Measurements from ENCODE around the gene SPDYE4. TPM values are rescaled to one million over a fixed set of nuclear protein-coding genes. Genes with fewer than 3 reads are reported as not detected.

SPDYE4 gene
- total RNA-seq, 1 experiment from 2014 or later, result not detected

DNA sequence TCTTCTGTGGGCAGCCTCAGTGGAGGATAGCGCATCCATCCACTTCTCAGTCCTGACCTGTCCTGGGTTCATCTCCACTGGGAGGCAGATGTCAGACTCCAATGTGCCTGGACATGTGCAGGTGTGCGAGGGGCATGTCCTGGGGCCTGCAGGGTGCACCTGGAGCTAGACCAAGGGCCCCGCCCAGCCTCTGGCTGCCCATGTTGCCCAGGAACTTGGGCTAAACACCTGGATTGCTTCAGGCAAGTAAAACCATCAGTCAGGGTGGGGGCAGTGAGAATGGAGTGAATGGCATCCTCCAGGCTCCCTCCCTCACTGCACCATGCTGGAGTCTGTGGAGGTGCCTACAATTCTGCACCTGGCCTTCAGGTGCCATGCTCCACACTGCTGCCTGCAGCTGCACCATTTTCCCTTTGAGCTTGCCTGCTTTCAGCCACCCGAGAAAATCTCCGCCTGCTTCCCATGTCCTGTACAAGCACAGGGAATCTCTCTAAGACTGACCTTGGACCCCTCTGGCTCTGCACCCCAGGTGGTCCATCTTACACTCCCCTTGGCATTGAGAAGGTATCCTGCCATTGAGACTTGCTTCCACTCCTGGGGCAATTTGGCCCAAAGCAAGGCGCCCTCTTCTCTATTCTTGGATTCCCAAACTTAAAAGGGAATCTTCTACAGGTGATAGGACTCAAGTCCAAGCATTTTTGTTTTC, 42.9 kb upstream of the SPDYE4 start:
- POLR2A ChIA-PET, result no interaction called here
- peaks cover 27% of the 10 kb centered on the region for H3K4me1 Mint-ChIP-seq
- peaks cover 4% of the 10 kb centered on the region; the same call in 1 of the 2 replicates for H3K27me3 Mint-ChIP-seq (ENCODE audit: low read depth)

More for the DNA sequence above, 42.9 kb upstream of the SPDYE4 start:
- Mint-ChIP-seq H3K27ac (peak overlapping the region; percentile 32; the same call in 1 of the 2 replicates), H3K4me3 (no peak overlapping the region), H3K36me3 (no peaks in the 10 kb centered on the region), H3K9me3 (no peaks in the 10 kb centered on the region)
- CTCF ChIA-PET, result interaction anchor here (3.7 to 8.9 kb wide), 4 partner anchors 30 to 94 kb away, joined by 38 to 132 read pairs (median 86); no protein-coding TSS in a partner anchor
- DNase-seq (ENCODE audit: low spot score) (no peak), ATAC-seq (no peak)
- no peak for TF ChIP-seq ZNF396 (CRISPR knock-in tag; IDR thresholded peaks at IDR 0.05; ENCODE audit: borderline replicate concordance)
- TF ChIP-seq RORB (CRISPR knock-in tag; IDR thresholded peaks at IDR 0.05), result no peak
- TF ChIP-seq, protein P1, sequence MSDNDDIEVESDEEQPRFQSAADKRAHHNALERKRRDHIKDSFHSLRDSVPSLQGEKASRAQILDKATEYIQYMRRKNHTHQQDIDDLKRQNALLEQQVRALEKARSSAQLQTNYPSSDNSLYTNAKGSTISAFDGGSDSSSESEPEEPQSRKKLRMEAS (CRISPR knock-in tag; IDR thresholded peaks at IDR 0.05), result no peak
- TF ChIP-seq, protein P2, sequence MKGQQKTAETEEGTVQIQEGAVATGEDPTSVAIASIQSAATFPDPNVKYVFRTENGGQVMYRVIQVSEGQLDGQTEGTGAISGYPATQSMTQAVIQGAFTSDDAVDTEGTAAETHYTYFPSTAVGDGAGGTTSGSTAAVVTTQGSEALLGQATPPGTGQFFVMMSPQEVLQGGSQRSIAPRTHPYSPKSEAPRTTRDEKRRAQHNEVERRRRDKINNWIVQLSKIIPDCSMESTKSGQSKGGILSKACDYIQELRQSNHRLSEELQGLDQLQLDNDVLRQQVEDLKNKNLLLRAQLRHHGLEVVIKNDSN (CRISPR knock-in tag; IDR thresholded peaks at IDR 0.05), result no peak
- TF ChIP-seq FOXK1 (CRISPR knock-in tag; IDR thresholded peaks at IDR 0.05), result no peak
- TF ChIP-seq GRHL2 (CRISPR knock-in tag; IDR thresholded peaks at IDR 0.05; ENCODE audit: insufficient replicate concordance, severe bottlenecking), result no peak
- TF ChIP-seq JUN (CRISPR knock-in tag; IDR thresholded peaks at IDR 0.05), result no peak
- no peak for TF ChIP-seq EMX1 (CRISPR knock-in tag; IDR thresholded peaks at IDR 0.05)
- TF ChIP-seq, protein P3, sequence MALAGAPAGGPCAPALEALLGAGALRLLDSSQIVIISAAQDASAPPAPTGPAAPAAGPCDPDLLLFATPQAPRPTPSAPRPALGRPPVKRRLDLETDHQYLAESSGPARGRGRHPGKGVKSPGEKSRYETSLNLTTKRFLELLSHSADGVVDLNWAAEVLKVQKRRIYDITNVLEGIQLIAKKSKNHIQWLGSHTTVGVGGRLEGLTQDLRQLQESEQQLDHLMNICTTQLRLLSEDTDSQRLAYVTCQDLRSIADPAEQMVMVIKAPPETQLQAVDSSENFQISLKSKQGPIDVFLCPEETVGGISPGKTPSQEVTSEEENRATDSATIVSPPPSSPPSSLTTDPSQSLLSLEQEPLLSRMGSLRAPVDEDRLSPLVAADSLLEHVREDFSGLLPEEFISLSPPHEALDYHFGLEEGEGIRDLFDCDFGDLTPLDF (CRISPR knock-in tag; IDR thresholded peaks at IDR 0.05), result no peak
- TF ChIP-seq TP53 (CRISPR knock-in tag; IDR thresholded peaks at IDR 0.05), result no peak
- TF ChIP-seq, protein P4, sequence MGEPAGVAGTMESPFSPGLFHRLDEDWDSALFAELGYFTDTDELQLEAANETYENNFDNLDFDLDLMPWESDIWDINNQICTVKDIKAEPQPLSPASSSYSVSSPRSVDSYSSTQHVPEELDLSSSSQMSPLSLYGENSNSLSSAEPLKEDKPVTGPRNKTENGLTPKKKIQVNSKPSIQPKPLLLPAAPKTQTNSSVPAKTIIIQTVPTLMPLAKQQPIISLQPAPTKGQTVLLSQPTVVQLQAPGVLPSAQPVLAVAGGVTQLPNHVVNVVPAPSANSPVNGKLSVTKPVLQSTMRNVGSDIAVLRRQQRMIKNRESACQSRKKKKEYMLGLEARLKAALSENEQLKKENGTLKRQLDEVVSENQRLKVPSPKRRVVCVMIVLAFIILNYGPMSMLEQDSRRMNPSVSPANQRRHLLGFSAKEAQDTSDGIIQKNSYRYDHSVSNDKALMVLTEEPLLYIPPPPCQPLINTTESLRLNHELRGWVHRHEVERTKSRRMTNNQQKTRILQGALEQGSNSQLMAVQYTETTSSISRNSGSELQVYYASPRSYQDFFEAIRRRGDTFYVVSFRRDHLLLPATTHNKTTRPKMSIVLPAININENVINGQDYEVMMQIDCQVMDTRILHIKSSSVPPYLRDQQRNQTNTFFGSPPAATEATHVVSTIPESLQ (CRISPR knock-in tag; IDR thresholded peaks at IDR 0.05), result no peak
- TF ChIP-seq ZNF671 (CRISPR knock-in tag; IDR thresholded peaks at IDR 0.05), result no peak
- no peak for TF ChIP-seq OVOL2 (CRISPR knock-in tag; IDR thresholded peaks at IDR 0.05; ENCODE audit: borderline replicate concordance)
- TF ChIP-seq ZBTB21 (CRISPR knock-in tag; IDR thresholded peaks at IDR 0.05; ENCODE audit: borderline replicate concordance), result no peak
- TF ChIP-seq, protein P5, sequence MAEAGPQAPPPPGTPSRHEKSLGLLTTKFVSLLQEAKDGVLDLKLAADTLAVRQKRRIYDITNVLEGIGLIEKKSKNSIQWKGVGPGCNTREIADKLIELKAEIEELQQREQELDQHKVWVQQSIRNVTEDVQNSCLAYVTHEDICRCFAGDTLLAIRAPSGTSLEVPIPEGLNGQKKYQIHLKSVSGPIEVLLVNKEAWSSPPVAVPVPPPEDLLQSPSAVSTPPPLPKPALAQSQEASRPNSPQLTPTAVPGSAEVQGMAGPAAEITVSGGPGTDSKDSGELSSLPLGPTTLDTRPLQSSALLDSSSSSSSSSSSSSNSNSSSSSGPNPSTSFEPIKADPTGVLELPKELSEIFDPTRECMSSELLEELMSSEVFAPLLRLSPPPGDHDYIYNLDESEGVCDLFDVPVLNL (CRISPR knock-in tag; IDR thresholded peaks at IDR 0.05; ENCODE audit: borderline replicate concordance, low read depth), result no peak
- TF ChIP-seq, protein P6, sequence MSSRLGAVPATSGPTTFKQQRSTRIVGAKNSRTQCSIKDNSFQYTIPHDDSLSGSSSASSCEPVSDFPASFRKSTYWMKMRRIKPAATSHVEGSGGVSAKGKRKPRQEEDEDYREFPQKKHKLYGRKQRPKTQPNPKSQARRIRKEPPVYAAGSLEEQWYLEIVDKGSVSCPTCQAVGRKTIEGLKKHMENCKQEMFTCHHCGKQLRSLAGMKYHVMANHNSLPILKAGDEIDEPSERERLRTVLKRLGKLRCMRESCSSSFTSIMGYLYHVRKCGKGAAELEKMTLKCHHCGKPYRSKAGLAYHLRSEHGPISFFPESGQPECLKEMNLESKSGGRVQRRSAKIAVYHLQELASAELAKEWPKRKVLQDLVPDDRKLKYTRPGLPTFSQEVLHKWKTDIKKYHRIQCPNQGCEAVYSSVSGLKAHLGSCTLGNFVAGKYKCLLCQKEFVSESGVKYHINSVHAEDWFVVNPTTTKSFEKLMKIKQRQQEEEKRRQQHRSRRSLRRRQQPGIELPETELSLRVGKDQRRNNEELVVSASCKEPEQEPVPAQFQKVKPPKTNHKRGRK (CRISPR knock-in tag; IDR thresholded peaks at IDR 0.05; ENCODE audit: borderline replicate concordance), result no peak
- TF ChIP-seq GABPB1 (CRISPR knock-in tag; IDR thresholded peaks at IDR 0.05), result no peak
- TF ChIP-seq, protein P7, sequence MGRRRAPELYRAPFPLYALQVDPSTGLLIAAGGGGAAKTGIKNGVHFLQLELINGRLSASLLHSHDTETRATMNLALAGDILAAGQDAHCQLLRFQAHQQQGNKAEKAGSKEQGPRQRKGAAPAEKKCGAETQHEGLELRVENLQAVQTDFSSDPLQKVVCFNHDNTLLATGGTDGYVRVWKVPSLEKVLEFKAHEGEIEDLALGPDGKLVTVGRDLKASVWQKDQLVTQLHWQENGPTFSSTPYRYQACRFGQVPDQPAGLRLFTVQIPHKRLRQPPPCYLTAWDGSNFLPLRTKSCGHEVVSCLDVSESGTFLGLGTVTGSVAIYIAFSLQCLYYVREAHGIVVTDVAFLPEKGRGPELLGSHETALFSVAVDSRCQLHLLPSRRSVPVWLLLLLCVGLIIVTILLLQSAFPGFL (CRISPR knock-in tag; IDR thresholded peaks at IDR 0.05; ENCODE audit: borderline replicate concordance), result no peak
- TF ChIP-seq, protein P8, sequence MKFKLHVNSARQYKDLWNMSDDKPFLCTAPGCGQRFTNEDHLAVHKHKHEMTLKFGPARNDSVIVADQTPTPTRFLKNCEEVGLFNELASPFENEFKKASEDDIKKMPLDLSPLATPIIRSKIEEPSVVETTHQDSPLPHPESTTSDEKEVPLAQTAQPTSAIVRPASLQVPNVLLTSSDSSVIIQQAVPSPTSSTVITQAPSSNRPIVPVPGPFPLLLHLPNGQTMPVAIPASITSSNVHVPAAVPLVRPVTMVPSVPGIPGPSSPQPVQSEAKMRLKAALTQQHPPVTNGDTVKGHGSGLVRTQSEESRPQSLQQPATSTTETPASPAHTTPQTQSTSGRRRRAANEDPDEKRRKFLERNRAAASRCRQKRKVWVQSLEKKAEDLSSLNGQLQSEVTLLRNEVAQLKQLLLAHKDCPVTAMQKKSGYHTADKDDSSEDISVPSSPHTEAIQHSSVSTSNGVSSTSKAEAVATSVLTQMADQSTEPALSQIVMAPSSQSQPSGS (CRISPR knock-in tag; IDR thresholded peaks at IDR 0.05; ENCODE audit: borderline replicate concordance, low read depth), result no peak
- TF ChIP-seq ZNF263 (CRISPR knock-in tag; IDR thresholded peaks at IDR 0.05; ENCODE audit: low read depth), result no peak

All from WTC11 (cell line).